GM12891 (cell line): ENCODE results near the gene SEMA3G.

Experiments used
- DNase-seq: peaks from one replicate; pipeline ENCODE4 v3.0.0; 2011; ENCODE audit warnings: low spot score; ENCODE audit not compliant: insufficient read length
- FAIRE-seq: peaks from 2 replicates; lab custom pipeline; 2011; peaks lifted over from hg19 to GRCh38; lab: Jason Lieb, UNC
- PAX5 ChIP-seq: IDR thresholded peaks from 2 replicates; pipeline ENCODE4 v1.6.1; 2011; ENCODE audit warnings: low read length, moderate library complexity, mild to moderate bottlenecking; ENCODE audit not compliant: insufficient read depth, severe bottlenecking
- POLR2A ChIP-seq: IDR thresholded peaks from 2 replicates; pipeline ENCODE4 v1.6.1; 2011; ENCODE audit warnings: low read depth, low read length, control low read depth
- POLR2AphosphoS5 ChIP-seq: IDR thresholded peaks from 2 replicates; pipeline ENCODE4 v1.6.1; 2011; ENCODE audit warnings: low read depth, low read length, control low read depth
- POU2F2 ChIP-seq: IDR thresholded peaks from 2 replicates; pipeline ENCODE4 v1.6.1; 2011; ENCODE audit warnings: low read depth, mild to moderate bottlenecking, control low read depth, low read length, moderate library complexity
- SPI1 ChIP-seq: IDR thresholded peaks from 2 replicates; pipeline ENCODE4 v1.6.1; 2011; ENCODE audit warnings: low read depth, low read length, control low read depth
- TAF1 ChIP-seq: IDR thresholded peaks from 2 replicates; pipeline ENCODE4 v1.6.1; 2011; ENCODE audit warnings: low read depth, low read length, control low read depth

SEMA3G gene

DNA sequence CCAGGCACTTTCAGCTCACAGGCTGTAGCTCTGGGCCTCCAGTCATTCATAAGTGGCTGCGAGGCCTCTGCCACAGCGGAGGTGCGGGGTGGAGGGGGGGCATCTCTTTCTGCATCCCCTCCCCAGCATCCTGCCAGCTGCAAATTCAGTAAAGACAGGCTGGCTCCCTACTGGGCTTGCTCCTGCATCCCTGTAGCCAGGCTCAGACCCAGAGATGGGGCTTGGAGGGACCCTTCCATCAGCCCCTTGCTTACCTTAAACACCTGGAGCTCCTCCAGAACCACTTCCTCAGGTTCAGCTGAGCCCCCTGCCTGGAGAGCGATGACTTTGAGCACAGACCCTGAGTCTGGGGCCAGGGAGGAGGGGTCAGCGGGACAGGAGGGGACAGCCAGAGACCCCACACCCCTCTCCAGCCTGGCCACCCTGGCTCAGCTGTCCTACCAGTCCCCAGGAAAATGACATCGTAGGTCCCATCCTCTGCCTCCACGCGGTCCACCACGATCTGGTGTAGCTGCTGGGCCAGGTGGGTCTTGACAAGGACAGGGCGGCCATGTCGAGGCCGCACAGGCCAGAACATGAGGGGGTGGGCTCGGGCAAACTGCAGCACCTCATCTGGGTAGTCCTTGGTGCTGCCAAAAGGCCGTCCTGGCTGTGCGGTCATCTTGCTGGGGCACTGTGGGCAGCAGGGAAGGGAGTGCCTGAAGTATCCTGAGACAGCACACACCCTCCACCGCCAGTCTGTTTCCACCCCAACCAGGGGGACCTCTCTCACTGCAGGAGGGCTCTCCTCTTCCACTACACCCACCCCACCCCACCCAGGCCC is 5.3 kb downstream of the SEMA3G start:
- DNase-seq (no peak), FAIRE-seq (no peak)
- no peak for TF ChIP-seq TAF1
- TF ChIP-seq PAX5: no peak
- no peak for TF ChIP-seq POLR2A
- TF ChIP-seq POU2F2: no peak
- TF ChIP-seq SPI1: no peak
- no peak for TF ChIP-seq POLR2AphosphoS5

DNA sequence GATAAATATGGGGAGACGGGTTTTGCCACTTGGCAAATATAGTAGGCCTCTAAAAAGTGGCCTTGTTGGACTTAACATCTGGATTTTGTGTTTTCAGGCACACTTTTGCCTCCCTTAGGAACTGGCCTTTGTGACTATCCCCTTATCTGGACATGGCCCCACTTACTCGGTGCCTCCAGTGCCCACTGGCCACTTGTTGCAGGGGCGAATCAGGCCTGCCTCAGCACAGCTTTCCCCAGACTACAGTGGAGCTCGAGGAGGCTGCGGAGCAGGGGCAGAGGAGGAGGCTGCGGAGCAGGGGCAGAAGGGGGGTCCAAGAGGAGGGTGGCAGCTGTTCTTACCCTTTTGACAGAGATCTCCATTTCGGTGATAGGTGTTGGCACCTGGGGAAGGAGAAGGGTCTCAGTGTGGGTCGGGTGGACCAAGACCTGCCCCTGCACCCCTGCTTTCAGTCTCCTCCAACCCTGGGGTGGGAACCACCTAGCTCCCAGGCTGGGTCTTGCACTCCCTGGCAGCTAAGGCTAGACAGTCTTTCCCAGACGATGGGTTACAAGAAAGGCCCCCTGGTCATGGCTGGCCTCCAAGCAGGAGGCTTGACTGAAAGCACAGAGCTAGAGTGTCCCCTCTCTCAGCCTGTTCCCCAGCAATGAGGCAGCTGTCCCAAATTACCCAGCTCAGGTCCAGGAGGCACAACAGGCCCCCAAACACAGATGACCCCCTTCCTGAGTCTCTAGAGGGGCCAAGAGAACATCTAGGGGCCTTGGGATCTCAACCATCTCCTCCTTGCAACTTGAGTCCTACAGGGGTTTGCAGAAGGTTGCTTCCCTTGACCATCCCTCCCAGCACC is 6.1 kb downstream of the SEMA3G start:
- FAIRE-seq (no peak), DNase-seq (no peak)
- TF ChIP-seq POLR2A (no peak), PAX5 (no peak), POLR2AphosphoS5 (no peak), POU2F2 (no peak), TAF1 (no peak), SPI1 (no peak)

DNA sequence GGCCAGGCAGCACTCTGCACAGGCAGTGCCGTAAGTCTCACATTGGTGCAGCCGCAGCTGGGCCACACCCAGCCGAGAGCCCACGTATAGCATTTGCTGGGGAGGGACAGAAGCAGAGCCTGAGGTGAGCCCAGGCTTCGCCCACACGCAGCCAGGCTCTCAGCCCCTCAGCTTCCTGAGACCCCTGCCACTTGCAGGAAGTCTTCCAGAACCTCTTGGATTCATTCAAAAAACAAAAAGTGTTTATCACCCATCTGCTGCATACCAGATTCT is 6.9 kb downstream of the SEMA3G start:
- DNase-seq (no peak), FAIRE-seq (no peak)
- TF ChIP-seq POLR2A (no peak), POU2F2 (no peak), TAF1 (no peak), SPI1 (no peak), POLR2AphosphoS5 (no peak)

DNA sequence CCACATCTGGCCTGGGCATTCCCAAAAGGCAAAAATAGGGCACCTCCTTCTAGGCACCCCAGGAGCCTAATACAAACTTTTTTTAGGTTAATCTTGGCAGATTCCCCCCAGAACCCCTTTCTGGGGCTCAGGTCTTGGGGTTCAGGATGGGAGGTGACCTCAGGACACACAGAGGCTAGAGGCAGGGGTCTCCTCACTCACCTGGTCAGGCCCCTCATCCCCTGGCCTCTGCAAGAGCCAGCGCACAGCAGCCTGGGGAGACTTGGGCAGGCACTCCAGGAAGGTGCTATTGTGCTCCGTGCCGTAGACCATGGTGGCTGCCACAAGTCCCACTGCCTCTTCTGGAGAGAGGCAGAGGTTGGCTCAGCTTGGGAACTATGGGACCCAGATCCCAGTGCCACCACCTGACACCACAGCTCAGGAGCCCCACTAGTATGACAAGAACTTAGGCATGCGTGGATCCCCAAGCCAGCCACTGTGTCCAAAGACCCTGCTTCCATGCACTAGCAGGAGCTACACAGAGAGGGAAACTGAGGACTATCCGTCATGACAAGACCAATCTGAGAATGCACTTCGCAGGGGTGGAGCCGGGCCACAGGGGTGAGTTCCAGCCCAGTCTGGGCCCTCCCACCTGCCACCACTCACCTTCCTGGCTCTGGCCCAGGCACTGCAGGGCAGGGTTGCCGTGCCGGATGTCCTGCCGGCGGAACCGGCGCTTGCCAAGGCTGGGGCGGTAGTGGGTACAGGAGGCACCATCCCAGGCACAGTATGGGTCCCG is 7.4 kb downstream of the SEMA3G start:
- TF ChIP-seq POLR2A: no peak
- no peak for TF ChIP-seq POLR2AphosphoS5
- TF ChIP-seq POU2F2: no peak
- TF ChIP-seq PAX5: no peak
- no peak for TF ChIP-seq TAF1
- TF ChIP-seq SPI1: no peak
- no peak for DNase-seq
- no peak for FAIRE-seq

GRCh38 chr3:52436500-52437149 is 8.3 kb downstream of the SEMA3G start:
- DNase-seq (no peak), FAIRE-seq (peak; percentile 51)
- TF ChIP-seq POU2F2 (no peak), PAX5 (no peak), SPI1 (no peak), POLR2A (no peak), TAF1 (no peak), POLR2AphosphoS5 (no peak)

DNA sequence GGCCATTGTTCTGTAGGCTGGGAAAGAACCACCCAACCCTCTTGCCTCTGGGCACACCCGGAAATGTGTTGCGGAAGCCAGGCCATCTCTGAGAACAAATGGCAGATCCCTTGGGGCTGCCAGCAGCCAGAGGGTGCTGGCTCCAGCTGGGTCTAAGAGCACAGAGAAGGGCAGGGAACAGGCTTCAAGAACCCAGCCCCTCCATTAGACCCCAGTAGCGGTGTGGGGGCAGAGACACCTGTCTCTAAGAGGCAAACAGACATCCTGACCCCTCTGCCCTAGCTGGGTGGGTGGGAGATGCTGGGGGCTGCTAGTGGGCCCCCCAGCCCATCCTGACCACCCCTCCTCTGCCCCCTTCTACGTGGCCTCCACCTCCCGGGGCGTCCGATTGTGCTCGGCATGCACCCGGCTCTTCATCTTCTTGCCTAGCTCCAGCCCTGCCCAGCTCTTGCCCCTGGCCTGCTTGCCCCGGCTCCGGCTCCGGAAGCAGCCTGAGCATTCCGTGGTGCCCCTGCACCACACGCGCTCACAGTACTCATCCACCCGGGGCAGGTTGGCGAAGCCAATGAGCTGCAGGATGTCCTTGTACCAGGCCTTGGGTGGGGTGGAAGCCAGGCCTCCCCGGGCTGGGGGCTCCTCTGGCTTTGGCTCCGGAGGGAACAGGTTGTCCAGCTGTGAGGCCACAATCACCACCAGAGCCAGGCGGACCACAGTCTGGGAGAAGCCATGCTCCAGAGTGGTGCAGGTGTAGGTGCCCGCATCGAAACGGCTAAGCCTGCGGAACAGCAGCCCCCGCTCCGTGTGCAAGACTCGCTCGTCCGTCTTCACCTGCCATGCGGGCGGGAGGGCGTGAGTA is 9.4 kb downstream of the SEMA3G start:
- TF ChIP-seq SPI1 (no peak), POLR2AphosphoS5 (no peak), TAF1 (no peak), POLR2A (no peak), PAX5 (no peak), POU2F2 (no peak)
- DNase-seq (no peak), FAIRE-seq (no peak)

- no peak for TF ChIP-seq POU2F2
- no peak for TF ChIP-seq SPI1
- no peak for TF ChIP-seq TAF1
- no peak for DNase-seq
- FAIRE-seq: no peak
Observed at GRCh38 chr3:52434491-52435115, 10.3 kb downstream of the SEMA3G start.

- no peak for DNase-seq
- TF ChIP-seq TAF1 (no peak), POLR2AphosphoS5 (no peak), POU2F2 (no peak), SPI1 (no peak), POLR2A (no peak), PAX5 (no peak)
- FAIRE-seq: no peak
Observed at GRCh38 chr3:52433996-52434479, 10.9 kb downstream of the SEMA3G start.
